Superior temporal gyrus (tissue), 1 donor: ENCODE data around the gene FLCN.

Experiments
- DNase-seq: peaks from one replicate; pipeline ENCODE4 v3.0.0-alpha.2; 2016; ENCODE audit errors: extremely low spot score

Gene FLCN

DNA sequence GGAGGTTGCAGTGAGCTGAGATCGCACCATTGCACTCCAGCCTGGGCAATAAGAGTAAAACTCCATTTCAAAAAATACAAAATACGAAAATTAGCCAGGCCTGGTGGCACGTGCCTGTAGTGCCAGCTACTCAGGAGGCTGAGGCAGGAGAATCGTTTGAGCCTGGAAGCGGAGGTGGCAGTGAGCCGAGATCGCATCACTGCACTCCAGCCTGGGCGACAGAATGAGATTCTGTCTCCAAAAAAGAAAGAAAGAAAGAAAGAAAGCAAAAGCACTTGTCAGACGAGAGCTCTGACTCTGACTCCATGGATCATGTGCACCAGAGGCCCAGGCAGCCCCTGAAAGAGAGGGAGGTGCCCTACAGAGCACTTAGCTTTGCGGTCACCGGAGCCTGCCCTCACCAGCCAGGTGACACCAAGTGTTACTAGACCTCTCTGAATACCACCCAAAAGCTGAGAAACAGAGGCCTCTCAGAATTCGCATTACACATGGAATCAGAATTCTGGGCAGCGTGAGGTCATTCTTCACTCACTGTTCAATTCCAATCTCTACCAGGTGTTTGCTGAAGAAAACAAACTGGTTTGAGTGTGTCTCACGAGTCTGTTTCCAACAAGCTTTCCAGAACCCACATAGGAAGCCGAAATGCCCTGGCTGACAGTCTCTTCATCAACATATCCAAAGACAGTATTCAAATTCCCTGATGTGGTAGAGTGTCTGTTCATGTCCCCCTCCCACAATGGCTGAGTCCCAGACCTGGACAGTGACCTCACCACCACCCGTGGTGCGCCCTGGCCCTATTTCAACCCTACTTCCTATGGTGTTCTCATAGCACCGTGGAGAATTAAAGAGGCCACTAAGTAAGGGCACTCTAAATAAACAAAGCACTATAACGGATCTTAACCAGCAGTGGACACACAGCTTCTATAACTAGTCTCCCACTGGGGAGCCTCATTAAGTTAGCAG, 1.5 kb downstream of the FLCN start:
- no peak for DNase-seq

DNA sequence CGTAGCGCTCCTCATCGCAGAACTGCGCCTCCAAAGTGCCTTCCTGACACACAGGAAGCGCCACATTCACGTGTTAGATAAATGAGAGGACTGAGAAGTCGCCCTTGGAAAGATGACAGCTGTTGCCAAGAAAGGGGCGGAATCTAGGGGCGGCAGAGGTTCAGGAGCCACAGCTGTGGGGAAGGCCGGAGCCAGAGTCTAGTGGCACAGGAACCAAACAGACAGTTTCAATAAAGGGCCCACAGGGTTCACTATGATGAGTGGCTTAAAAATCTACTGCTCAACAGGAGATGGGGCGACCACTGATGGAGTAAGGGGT, 4.7 kb downstream of the FLCN start:
- DNase-seq, result no peak

DNA sequence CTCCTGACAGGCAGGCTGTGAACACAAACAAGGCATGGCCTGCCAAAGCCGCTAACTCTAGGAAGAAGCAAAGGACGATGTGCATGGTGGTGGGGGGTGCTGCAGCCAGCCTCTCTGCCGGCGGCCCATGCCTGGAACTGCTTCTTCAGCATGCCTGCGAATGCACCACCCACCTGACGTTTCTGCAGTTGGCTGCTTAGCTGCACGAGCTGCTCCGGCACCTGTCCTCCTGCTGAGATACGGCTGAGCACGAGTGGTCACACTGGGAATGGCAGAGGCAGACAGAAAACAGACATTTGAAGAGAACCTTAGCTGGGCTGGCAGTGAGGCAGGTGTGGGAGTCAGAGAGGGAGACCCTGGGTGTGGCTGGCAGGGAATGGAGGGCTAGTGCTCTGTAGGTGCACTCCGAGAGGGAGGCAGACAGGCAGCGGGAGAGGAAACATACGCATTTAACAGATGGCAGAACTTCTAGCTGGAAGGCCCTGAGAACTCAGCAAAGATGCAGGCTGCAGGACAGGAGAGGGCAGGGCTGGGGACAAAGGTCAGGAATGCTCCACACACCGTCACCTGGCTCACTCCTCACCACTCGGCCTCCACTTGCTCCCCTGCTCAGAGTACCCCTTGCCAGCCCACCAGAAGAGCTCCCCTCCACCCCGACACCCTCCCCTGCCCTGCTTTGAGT, 5.2 kb downstream of the FLCN start:
- DNase-seq, result no peak

DNA sequence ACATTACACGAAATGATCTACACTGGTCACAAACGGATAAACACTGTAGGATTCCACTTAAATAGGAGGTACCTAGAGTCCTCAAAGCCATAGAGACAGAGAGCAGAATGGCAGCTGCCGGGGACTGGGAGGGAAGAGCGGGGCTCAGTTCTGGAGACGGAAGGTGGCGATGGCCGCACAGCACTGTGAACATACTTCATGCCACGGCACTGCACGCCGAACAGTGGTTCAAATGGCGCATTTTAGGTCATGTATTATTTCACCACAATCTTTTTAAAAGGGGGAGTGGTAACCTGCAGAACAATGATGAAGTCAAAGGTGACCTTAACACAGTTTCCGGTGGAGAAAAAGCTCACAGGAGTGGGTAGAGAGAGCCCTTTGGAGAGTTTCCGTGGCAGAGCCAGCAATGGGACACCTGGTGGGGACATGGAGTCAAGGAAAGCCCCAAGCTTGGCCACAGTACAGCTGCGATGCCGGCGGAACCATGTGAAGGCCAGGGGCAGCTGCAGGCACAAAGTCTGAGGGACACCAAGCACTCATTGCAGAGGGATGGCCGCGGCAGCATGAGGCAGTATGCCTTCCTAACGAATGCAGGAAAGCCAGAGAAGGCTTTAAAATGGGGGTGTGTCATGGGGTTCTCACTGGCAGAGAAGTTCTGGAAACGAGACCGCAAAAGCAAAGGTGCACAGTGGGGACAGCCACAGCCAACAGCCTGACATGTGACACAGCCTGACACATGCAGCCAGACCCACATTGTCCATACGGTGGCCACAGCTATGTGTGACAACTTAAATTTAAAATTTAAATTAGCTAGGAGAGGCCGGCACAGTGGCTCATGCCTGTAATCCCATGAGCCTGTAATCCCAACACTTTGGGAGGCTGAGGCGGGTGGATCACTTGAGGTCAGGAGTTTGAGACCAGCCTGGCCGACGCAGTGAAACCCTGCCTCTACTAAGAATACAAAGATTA, 7.3 kb downstream of the FLCN start:
- no peak for DNase-seq

DNA sequence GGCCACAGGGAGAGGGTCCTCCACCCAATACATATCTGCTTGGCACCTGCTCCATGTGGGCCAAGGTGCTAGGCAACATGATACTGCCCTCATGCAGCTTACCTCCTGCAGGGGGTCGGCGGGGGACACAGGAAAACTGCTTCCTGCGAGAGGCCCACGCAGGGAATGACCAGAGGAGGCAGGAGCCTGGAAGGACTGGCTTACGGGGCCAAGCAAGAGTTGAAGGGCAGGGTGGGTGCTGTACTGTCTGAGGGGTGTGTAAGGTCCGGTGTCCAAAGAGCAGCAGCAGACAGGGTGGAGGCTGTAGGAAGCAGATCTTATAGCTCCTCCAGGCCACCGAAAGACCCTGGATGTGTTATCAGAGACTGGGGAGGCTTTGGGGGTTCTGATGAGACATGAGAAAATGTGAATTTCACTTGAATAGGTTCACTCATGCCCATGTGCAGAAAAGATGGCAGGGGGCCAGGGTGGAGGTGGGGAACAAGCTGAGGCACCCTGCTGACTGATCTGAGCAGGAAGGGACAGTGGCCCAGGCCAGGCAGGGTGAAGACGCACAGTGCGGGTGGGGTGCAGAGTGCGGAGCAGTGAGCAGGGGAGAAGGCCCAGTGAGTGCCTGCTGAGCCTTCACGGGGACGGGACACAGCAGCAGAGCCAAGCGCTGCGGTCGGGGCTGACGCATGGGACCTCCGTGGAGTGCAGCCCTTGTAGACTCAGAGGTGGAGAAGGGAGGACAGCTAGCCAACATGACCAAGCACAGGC, 8.3 kb downstream of the FLCN start:
- DNase-seq, result no peak

DNA sequence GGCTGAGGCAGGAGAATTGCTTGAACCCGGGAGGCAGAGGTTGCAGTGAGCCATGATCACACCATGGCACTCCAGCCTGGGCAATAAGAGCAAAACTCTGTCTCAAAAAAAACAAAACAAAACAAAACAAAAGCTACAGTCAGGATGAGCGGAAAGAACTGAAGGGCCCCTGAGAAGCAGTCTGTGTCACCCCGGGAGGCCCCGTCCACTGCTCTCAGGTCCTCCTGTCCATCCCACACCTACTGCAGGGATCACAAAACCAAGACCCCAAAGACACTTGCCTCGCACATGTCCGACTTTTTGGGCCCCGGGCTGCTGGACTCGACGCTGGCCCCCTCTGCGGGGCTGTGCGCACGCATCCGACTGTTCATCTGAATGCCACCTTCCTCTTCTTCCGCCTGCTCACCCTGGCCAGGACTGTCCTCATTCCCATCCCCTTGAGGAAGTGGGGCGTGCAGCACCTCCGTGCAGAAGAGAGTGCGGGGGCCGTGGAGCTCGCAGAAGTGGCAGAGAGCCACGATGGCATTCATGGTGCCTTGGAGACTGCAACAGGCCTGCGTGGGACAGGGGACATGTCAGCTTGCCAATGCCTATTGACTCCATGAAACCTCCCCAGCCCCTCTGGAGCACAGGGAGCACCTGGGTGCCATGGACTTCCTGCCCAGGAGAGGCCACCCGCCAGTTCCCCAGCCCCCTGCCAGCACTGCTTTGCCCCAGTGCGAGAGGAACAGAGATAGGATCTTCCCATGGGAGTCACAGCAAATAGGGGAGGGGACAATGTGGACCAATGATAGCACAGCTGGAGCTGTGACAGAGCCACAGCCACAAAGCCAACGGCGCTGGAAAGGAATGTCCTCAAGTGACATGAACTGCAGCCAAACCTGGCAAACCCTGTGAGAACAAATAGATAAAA, 9.1 kb downstream of the FLCN start:
- DNase-seq, result no peak

DNA sequence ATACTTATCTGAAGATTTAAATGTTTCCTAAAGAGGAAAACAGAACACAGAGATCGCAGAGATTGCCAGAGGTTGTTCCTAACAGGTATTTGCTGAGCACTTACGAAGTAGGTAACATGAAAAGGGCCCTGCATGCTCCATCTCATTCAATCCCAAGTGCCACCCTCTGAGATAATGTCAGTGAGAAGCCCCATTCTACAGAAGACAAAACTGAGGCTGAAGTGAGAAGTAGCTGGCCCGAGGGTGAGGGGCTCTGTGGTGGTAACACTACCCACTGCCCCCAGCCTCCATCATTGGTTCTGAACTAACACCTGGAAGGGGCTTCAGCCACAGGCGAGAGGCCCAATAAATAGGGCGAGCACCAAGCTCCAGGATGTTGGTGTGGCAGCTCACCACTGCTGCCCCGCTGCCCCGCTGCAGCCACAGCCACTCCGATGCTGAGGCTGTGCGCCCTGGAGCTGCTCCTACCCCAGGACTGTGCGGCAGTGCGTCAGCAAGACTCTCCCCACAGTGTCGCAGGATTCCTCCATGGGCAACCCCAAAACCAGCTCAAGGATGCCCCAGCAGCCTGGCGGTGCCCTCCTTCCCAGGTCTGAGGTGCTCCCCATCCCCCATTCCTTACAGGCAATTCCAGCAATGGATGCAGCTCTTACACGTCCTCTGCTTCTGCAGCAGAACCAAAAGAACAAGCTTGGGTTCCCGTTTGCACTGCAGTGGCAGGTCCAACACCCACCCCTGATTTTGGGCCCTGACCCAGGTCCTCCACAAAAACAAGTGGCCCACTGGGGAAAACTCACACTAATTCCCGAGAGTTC, 10.3 kb downstream of the FLCN start:
- no peak for DNase-seq

DNA sequence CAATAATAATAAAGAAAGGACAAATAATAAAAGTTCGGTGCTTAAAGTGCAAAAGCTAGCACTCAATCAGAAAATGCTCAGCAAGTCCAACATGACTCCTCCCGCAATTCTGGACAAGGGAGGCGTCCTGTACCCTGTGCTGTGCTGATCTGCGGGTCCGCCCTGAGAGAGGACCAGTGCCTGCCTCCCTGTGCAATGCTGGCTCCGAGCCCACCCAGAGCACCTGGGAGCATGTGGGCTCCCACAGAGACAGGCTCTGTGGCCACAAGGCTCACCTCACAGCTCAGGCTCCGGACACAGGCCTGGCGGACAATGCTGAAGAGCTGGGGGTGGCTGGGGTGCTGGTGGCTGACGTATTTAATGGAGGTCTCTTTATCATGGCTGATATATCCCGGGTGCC, 11.1 kb downstream of the FLCN start:
- DNase-seq, result no peak

DNA sequence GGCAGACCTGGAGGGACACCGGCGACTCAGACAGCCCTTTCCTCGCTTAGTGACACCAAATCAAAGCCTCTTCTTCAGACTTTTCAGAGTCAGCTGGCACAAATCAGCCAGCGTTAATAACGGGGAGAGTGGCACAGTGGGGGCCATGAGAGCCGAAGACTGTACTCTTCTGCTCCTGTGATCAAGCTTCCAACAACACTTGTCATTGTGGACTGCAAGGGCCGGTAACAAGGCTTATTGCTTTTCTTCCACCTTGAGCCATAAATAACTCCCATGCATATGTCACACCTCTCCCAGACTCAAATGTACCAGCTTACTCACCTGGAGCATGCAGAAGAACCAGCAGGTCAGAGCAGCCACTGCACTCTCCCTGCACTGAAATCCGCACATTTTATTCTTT, 12.8 kb downstream of the FLCN start:
- no peak for DNase-seq

DNA sequence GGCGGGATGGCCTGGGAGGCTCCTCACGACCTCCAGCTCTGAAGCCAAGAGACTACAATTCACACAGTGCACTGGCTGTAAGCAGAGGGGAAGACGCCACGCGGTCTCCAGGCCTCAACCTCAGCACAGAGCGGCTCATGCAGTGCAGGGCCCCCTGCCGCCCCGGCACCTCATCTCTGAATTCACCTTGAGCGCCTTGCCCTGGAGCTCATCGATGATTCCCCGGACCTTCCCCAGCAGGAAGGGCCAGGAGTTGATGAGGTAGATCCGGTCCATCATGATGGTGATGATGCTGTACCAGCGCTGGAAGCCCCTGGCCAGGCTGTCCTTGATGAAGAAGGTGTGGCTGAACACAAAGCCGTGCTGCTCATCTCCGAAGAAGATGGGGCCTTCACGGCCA, 13.2 kb downstream of the FLCN start:
- DNase-seq, result no peak

DNA sequence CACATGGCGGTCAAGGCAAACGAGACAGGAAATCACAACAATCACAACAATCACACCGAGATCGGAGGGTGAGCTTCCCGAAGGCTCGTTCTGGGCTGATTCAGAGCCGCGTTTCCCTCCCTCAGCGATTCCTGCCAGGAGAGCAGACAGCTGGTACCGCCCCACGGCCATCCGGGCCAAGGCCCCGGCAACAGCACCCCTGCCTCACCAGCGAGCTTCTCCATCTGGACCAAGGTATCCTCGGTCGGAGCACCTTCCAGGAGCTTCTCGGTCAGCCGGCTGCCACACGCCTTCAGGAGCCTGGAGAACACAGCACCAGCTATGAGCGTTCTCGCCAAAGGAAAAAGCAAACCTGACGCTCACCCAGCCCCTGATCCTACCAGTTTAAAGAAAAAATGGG, 15.6 kb downstream of the FLCN start:
- no peak for DNase-seq

DNA sequence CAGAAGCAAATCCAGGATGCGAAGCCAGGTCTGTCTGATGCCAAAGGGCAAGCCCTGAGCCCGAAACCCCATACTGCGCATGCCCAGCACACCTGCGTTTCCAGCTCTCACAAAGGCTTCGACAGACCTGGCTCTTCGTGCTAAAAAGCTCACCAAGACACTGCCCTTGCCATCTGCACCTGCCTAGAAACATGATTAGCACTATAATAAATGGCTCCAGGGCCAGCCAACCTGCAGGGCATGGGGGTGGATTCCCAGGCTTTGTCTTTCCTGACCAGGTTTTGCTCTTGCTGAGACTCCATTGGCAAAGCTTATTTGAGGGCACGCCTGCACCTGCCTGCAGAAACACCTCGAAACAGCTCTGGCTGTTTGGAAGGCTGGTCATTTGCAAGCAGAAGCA, 16.4 kb downstream of the FLCN start:
- no peak for DNase-seq

DNA sequence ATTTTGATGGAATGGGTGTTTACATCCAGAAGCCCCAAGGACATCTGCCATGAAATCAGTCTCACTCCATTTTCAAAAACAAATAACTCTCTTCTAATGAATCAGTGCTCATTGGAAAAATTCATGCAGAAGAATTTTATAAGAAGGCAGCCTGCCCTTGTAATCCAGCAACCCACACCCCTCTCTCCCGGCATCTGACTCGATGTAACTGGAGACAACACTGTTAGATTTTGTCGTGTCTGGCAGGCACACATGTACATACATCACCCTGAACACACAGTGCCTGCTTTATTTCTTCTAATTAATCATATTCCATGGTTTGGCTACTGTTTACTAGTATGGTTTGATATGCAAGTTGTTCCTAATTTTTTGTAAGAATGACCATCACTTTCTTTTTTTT, 19.0 kb downstream of the FLCN start:
- no peak for DNase-seq

DNA sequence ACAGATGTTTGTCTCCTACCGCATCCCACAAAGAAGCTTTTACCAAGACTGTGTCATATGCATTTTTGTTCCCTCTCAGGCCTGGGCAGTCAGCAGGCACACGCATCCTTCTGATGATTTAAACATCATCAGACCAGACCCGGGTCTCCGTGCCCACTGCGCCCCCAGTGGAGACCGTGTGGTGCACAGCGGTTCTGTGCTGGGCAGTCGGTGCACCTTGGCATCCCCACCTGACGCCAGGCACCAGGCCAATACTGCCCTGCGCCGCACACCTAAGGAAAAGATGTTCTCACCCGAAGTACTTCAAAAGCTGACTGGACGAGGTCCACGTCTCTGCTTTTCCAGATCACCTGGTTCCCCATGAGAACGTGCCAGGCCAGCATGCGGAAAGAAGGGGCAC, 20.2 kb downstream of the FLCN start:
- no peak for DNase-seq

DNA sequence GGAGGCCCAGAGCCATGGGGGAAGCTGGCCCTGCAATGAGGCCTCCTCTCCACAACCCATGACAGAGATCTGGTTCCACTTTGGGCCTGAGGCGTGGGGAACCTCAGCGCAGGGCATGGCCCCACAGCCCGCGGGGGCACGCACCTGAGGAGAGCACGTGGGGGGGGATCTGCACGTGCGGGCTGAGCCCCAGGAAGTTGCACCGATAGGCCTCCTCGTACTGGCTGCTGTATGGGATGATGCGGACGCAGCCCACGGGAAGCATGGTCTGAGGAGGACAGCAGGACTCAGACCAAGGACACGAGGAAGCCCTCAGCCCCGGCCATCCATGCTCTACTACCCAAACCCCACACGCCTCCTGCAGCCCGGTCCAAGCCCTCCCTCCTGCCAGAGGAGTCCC, 20.7 kb downstream of the FLCN start:
- no peak for DNase-seq

DNA sequence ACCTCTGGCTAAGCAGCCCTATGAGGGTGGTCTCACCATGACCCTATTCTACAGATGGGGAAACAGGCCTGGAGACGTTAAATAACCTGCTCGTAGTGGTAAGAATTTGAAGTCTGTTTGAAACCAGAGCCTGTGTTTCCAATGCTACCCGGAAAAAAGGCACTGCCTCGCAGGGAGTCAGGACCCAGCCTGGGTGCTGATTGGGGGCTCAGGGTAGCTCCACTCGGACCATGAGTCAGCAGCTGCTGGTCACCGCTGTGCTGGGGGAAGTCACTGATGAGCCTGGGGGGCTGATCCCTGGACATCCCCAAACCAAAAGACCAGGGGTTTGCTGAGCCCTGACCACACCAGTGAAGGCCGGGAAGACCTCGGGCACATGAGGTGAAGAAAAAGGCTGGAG, 21.4 kb downstream of the FLCN start:
- no peak for DNase-seq

DNA sequence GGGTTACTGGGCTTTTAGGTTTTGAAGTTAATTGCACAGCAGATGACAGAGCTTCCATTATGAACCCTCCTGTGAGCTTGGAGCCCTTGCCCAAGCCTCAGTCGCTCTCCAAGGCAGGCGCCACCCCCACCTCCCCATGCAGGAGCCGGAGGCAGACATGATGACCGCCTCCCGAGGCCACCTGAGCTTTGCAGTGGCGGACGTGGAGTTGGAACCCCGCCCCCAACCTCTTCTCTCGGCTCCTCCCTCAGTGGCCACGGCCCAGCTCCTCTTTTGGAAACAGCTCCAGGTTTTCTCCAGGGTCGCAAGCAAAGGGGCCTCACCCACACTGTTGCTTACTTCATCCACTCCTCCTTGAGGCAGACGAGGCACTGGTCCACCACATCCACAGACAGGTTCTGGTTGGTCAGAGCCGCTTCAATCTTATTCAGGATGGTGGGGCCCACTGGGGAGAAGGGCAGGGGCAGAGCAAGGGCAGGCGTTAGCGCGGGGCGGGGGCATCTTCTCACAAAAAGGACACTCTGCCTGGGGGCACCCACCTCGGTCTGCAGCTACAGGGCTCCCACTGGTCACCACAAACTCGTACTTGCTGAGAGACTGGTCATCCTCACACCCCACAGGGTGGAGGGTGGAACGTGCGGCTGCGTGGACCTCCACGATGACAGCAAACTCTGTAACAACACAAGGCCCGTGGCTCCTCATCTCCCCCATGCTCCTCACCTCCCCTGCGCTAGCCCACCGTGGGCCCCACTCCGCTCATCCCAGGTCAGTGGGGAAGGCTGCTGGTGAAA, 22.1 kb downstream of the FLCN start:
- no peak for DNase-seq

DNA sequence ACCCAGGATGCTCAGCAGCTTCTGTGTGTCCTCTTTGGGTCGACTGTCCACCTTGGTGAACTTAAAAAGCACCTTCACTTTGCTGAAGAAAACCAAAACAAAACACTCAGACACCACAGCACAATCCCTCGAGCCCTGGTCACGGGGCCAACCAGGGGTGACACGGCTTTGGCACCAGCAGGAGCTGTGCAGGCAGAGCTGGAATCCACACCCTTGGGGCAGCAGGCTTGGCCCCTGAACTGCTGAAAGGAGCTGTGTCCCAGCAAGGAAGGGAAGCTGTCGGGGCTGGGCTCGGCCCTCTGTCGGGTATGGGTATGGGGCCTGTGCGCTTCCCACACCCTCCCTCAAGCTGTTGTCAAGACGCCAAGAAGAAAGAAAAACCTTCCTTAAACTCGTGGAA, 23.2 kb downstream of the FLCN start:
- DNase-seq, result no peak

DNA sequence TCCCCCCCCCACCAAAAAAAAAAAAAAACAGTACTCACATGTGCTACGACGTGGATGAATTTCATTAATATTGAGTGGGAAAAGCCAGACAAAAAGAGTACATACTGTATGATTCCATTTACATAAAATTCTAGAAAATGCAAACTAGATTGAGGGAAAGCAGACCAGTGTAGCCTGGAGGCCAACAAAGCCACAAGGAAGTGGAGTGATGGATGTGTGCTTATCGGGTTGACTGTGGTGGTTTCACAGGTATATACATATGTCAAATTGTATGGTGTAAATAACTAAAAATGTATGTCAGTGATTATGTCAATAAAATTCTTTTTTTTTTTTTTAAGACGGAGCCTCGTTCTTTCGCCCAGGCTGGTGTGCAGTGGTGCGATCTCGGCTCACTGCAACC, 29.0 kb downstream of the FLCN start:
- DNase-seq, result no peak
